ENCODE measurements around the gene CYP2E1. TPM values are rescaled to one million over a fixed set of nuclear protein-coding genes. Genes with fewer than 3 reads are reported as not detected.

Gene CYP2E1
- total RNA-seq: 2.2 and 3.1 TPM in 2 replicates
- long read RNA-seq: 0 reads

GRCh38 chr10:133526957-133527588, at the start of gene CYP2E1:
Gene CYP2E1, plus strand, starts transcription at chr10:133527363. Its CDS starts 33 bp downstream, at chr10:133527396.
- Mint-ChIP-seq H3K9me3 (ENCODE audit: unreplicated experiment) (no peaks in the 10 kb centered on the region), H3K27me3 (ENCODE audit: unreplicated experiment) (no peaks in the 10 kb centered on the region), H3K27ac (ENCODE audit: unreplicated experiment) (no peak within 1 kb of the TSS), H3K4me3 (ENCODE audit: unreplicated experiment) (no peak within 1 kb of the TSS), H3K4me1 (ENCODE audit: unreplicated experiment) (no peaks in the 10 kb centered on the region), H3K36me3 (ENCODE audit: unreplicated experiment) (no peaks in the 10 kb centered on the region)
- DNase-seq (ENCODE audit: extremely low spot score, unreplicated experiment): no peak
- no peak for TF ChIP-seq CTCF (IDR thresholded peaks at IDR 0.05)

- no peaks in the 10 kb centered on the region for H3K36me3 Mint-ChIP-seq (ENCODE audit: unreplicated experiment)
- DNase-seq (ENCODE audit: extremely low spot score, unreplicated experiment): peak; percentile 64
- peaks cover 27% of the 10 kb centered on the region for H3K9me3 Mint-ChIP-seq (ENCODE audit: unreplicated experiment)
- no peaks in the 10 kb centered on the region for H3K27me3 Mint-ChIP-seq (ENCODE audit: unreplicated experiment)
- H3K4me3 Mint-ChIP-seq (ENCODE audit: unreplicated experiment): no peak overlapping the region
- H3K27ac Mint-ChIP-seq (ENCODE audit: unreplicated experiment): no peak overlapping the region
- TF ChIP-seq CTCF (IDR thresholded peaks at IDR 0.05): no peak
- H3K4me1 Mint-ChIP-seq (ENCODE audit: unreplicated experiment): no peaks in the 10 kb centered on the region
Observed at GRCh38 chr10:133481086-133481643, 46.0 kb upstream of the CYP2E1 start.

DNA sequence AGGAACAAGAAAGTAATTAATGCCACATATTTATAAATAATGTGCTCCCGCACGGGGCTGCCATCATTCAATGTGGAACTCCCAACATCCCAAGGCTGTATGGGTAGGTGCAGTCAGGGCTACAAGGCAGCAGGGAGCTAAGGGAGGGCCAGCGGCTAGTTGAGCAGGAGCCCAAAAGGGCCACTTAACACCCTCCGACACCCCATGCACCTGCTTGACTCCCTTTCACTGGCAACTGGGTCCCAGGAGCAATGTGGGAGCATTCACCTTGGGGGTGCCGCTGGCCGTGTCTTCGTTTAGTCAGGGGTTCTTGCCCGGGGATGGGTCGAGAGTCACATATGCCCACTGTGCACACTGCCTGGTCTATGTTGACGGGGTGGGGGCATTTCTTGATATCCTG, 45.5 kb upstream of the CYP2E1 start:
- peak; percentile 57 for DNase-seq (ENCODE audit: extremely low spot score, unreplicated experiment)
- no peak for TF ChIP-seq CTCF (IDR thresholded peaks at IDR 0.05)
- Mint-ChIP-seq H3K4me3 (ENCODE audit: unreplicated experiment) (no peak overlapping the region), H3K27ac (ENCODE audit: unreplicated experiment) (no peak overlapping the region), H3K36me3 (ENCODE audit: unreplicated experiment) (no peaks in the 10 kb centered on the region), H3K4me1 (ENCODE audit: unreplicated experiment) (no peaks in the 10 kb centered on the region), H3K27me3 (ENCODE audit: unreplicated experiment) (no peaks in the 10 kb centered on the region), H3K9me3 (ENCODE audit: unreplicated experiment) (peaks cover 32% of the 10 kb centered on the region)

- no peak for DNase-seq (ENCODE audit: extremely low spot score, unreplicated experiment)
- no peak overlapping the region for H3K27ac Mint-ChIP-seq (ENCODE audit: unreplicated experiment)
- H3K4me3 Mint-ChIP-seq (ENCODE audit: unreplicated experiment): no peak overlapping the region
- H3K4me1 Mint-ChIP-seq (ENCODE audit: unreplicated experiment): no peaks in the 10 kb centered on the region
- peaks cover 45% of the 10 kb centered on the region for H3K9me3 Mint-ChIP-seq (ENCODE audit: unreplicated experiment)
- TF ChIP-seq CTCF (IDR thresholded peaks at IDR 0.05): no peak
- no peaks in the 10 kb centered on the region for H3K27me3 Mint-ChIP-seq (ENCODE audit: unreplicated experiment)
- H3K36me3 Mint-ChIP-seq (ENCODE audit: unreplicated experiment): no peaks in the 10 kb centered on the region
Observed at GRCh38 chr10:133484818-133485217, 42.3 kb upstream of the CYP2E1 start.

GRCh38 chr10:133487085-133487484, 40.1 kb upstream of the CYP2E1 start:
- no peak for TF ChIP-seq CTCF (IDR thresholded peaks at IDR 0.05)
- Mint-ChIP-seq H3K36me3 (ENCODE audit: unreplicated experiment) (no peaks in the 10 kb centered on the region), H3K27ac (ENCODE audit: unreplicated experiment) (no peak overlapping the region), H3K4me1 (ENCODE audit: unreplicated experiment) (no peaks in the 10 kb centered on the region), H3K9me3 (ENCODE audit: unreplicated experiment) (peaks cover 50% of the 10 kb centered on the region), H3K4me3 (ENCODE audit: unreplicated experiment) (no peak overlapping the region), H3K27me3 (ENCODE audit: unreplicated experiment) (no peaks in the 10 kb centered on the region)
- DNase-seq (ENCODE audit: extremely low spot score, unreplicated experiment): no peak
